IMR-90 (cell line): ENCODE results near the gene KIFBP.
A peak's percentile ranks its signal among the peaks of the same experiment; 100 is the strongest.

Source experiments
- BHLHE40 ChIP-seq: fragments of 150-350 bp; IDR thresholded peaks from 2 replicates; pipeline ENCODE4 v1.6.1; 2016; ENCODE audit warnings: mild to moderate bottlenecking, low read depth, low read length
- CTCF ChIP-seq: conservative IDR thresholded peaks from 2 replicates; pipeline ENCODE4 v1.5.1; 2012; ENCODE audit warnings: mild to moderate bottlenecking, low read depth, low read length, improper control_type of control experiment
- MAFK ChIP-seq: IDR thresholded peaks from 2 replicates; pipeline ENCODE4 v1.6.1; 2012; ENCODE audit warnings: low read depth, low read length, improper control_type of control experiment
- POLR2A ChIP-seq: IDR thresholded peaks from 2 replicates; pipeline ENCODE4 v1.6.1; 2012; ENCODE audit warnings: mild to moderate bottlenecking, low read depth, low read length
- RAD21 ChIP-seq: IDR thresholded peaks from 2 replicates; pipeline ENCODE4 v1.6.1; 2012; ENCODE audit warnings: low read length, improper control_type of control experiment

DNA sequence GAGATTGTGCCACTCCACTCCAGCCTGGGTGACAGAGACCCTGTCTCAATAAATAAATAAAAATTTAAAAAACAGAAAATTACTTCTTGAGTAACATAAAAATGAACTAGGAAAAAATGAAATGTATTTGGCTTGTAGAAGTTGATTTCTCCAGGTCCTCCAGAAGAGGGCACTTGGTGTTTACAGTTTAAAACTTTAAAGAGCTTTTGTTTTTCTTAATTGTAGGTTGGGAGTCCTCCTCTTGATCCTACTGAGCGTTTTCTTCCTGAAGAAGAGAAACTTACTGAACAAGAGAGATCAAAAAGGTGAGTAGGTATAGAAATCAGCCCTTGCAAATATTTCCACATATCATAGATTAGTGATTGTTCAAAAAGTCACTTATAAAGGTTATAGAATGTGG lies 16.2 kb downstream of the KIFBP start:
- TF ChIP-seq CTCF (peak; percentile 81), BHLHE40 (no peak), POLR2A (no peak), RAD21 (peak; percentile 80), MAFK (no peak)
